Glomerular endothelial cell (primary cell): ENCODE results near the gene MAD2L2. TPM values are rescaled to one million over a fixed set of nuclear protein-coding genes. Genes with fewer than 3 reads are reported as not detected.

ENCODE experiments used
- DNase-seq: peaks from one replicate; pipeline ENCODE4 v3.0.0-alpha.2; 2011; ENCODE audit warnings: low read depth, low spot score; ENCODE audit errors: extremely low read depth
- total RNA-seq: library from RNA; depleted of rRNA; stranded (reverse); fragments of >200 nt; gene quantifications from 2 replicates; pipeline ENCODE4 v1.2.3, GENCODE V29; 2015

The MAD2L2 gene
- total RNA-seq, 1 donor from 2014 or later, result 35.1 TPM

- no peak for DNase-seq
Measured at GRCh38 chr1:11684070-11684469, 3.1 kb upstream of the MAD2L2 start.

GRCh38 chr1:11682799-11683198, 1.9 kb upstream of the MAD2L2 start:
- DNase-seq, result no peak

- DNase-seq, result no peak
Measured at GRCh38 chr1:11682287-11682771, 1.4 kb upstream of the MAD2L2 start.

GRCh38 chr1:11680270-11681070, 478 bp downstream of the MAD2L2 start:
- DNase-seq, result no peak

GRCh38 chr1:11678442-11678841, 2.5 kb downstream of the MAD2L2 start:
- DNase-seq, result no peak

GRCh38 chr1:11676386-11677103, 4.4 kb downstream of the MAD2L2 start:
- DNase-seq, result no peak

GRCh38 chr1:11675325-11675724, 5.6 kb downstream of the MAD2L2 start:
- no peak for DNase-seq

- no peak for DNase-seq
Measured at GRCh38 chr1:11674488-11674887, 6.5 kb downstream of the MAD2L2 start.

- DNase-seq, result no peak
Measured at GRCh38 chr1:11673089-11673769, 7.7 kb downstream of the MAD2L2 start.

GRCh38 chr1:11671544-11672286, 9.2 kb downstream of the MAD2L2 start:
- DNase-seq, result no peak

- DNase-seq, result no peak
Measured at GRCh38 chr1:11671205-11671543, 9.8 kb downstream of the MAD2L2 start.

GRCh38 chr1:11670747-11671146, 10.2 kb downstream of the MAD2L2 start:
- DNase-seq, result no peak

- DNase-seq, result no peak
Measured at GRCh38 chr1:11668516-11668915, 12.4 kb downstream of the MAD2L2 start.

- DNase-seq, result no peak
Measured at GRCh38 chr1:11664336-11665065, 16.4 kb downstream of the MAD2L2 start.

- DNase-seq, result no peak
Measured at GRCh38 chr1:11661103-11661502, 19.8 kb downstream of the MAD2L2 start.

GRCh38 chr1:11659748-11660147, 21.2 kb downstream of the MAD2L2 start:
- no peak for DNase-seq

- DNase-seq, result no peak
Measured at GRCh38 chr1:11658542-11658941, 22.4 kb downstream of the MAD2L2 start.

GRCh38 chr1:11657654-11658053, 23.3 kb downstream of the MAD2L2 start:
- no peak for DNase-seq

GRCh38 chr1:11654939-11655808, 25.8 kb downstream of the MAD2L2 start:
- no peak for DNase-seq
